Upper lobe of left lung (tissue), 6 donors: ENCODE data around the gene ZNF431. TPM values are rescaled to one million over a fixed set of nuclear protein-coding genes. Genes with fewer than 3 reads are reported as not detected.

Experiments used
- ATAC-seq, 2 donors: fragments of 200-7000 bp; cut with Tn5 transposase; one replicate each; pipeline ENCODE4 v1.9.1; 2022; ENCODE audit warnings: mild to moderate bottlenecking in 2 of 2, moderate library complexity in 2 of 2; ENCODE audit not compliant: low FRiP score in 2 of 2
- DNase-seq, 2 donors: peaks; one replicate each; pipeline ENCODE4 v3.0.0-alpha.2; 2019 to 2020
- H3K27ac ChIP-seq, 4 donors: fragments of 200-600 bp; sonication (generic); one replicate each; pipeline ENCODE4 v1.5.1; 2016 to 2019
- H3K27me3 ChIP-seq, 4 donors: fragments of 200-600 bp; sonication (generic); one replicate each; pipeline ENCODE4 v1.5.1; 2017 to 2019
- H3K36me3 ChIP-seq, 4 donors: fragments of 200-600 bp; sonication (generic); one replicate each; pipeline ENCODE4 v1.5.1; 2016 to 2019
- H3K4me1 ChIP-seq, 4 donors: fragments of 200-600 bp; sonication (generic); one replicate each; pipeline ENCODE4 v1.5.1; 2018 to 2019
- H3K4me3 ChIP-seq, 4 donors: fragments of 200-600 bp; sonication (generic); one replicate each; pipeline ENCODE4 v1.5.1; 2017 to 2019; ENCODE audit warnings: mild to moderate bottlenecking in 2 of 4, moderate library complexity in 1 of 4
- H3K9me3 ChIP-seq, 4 donors: fragments of 200-600 bp; sonication (generic); one replicate each; pipeline ENCODE4 v1.5.1; 2018 to 2019
- EP300 ChIP-seq, 4 donors: sonication (generic); formaldehyde crosslinking; IDR thresholded peaks; one replicate each; pipeline ENCODE4 v1.5.1; 2017; ENCODE audit warnings: antibody characterized with exemption in 4 of 4, control low read depth in 2 of 4
- POLR2A ChIP-seq, 4 donors: fragments of 450-650 bp; IDR thresholded peaks; one replicate each; pipeline ENCODE4 v1.5.1; 2016 to 2017; ENCODE audit warnings: antibody characterized with exemption in 4 of 4, mild to moderate bottlenecking in 2 of 4
- POLR2AphosphoS5 ChIP-seq, 2 donors: sonication (generic); formaldehyde crosslinking; IDR thresholded peaks; one replicate each; pipeline ENCODE4 v1.5.1; 2017; ENCODE audit warnings: antibody characterized with exemption in 2 of 2
- WGBS, 2 donors: methylation state at CpG; one replicate each; pipeline ENCODE4 v1.1.5; 2017 to 2018; 5-methylcytosine and 5-hydroxymethylcytosine counted together
- total RNA-seq, 6 donors: library from RNA; depleted of rRNA in 4 of 6; stranded (reverse); fragments of >200 nt in 4 of 6; gene quantifications; one replicate each; pipeline versions ENCODE4 v1.1.0 to v1.2.1, GENCODE V29; 2016 to 2021
- TF ChIP-seq, protein P1 (sequence below), 6 experiments: fragments of 450-650 bp in 4 of 6; fragments of 200-600 bp in 2 of 6; sonication (generic) in 2 of 6; IDR thresholded peaks; one replicate each; pipeline ENCODE4 v1.5.1; 2016 to 2019; ENCODE audit warnings: antibody characterized with exemption in 6 of 6
- donor health status: DM: no; HTN: no; CAD: no; lungs with moderate emphysema.
- donor health status: DM: no; HTN: yes; CAD: no; lungs with severe emphysema.

ZNF431 gene
- total RNA-seq, 6 donors from 2014 or later = 16.6 to 74.1 (median 38.1) TPM

DNA sequence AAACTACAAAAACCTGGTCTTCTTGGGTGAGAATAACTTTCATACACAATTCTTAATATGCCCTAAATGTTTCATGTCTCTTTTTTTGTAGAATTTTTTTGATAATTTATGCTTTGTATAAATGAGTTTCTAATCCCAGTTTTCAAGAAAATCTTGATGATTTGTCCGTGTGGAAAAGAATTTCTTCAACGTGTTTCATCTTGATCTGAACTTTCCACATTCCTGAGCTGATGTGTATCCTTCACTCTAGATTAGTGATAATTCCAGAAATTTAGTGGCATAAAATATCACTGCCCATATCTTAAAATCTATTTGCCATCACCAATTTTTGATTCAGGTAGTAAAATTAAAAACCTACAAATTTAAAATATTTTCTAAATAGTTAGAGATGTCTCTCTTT is 24.6 kb downstream of the ZNF431 start:
- Histone ChIP-seq H3K4me1 (peaks cover 0 to 3% (median 0%) of the 10 kb centered on the region in 4 donors), H3K27me3 (no peaks in the 10 kb centered on the region), H3K4me3 (no peak overlapping the region), H3K27ac (no peak overlapping the region), H3K9me3 (no peaks in the 10 kb centered on the region), H3K36me3 (peaks cover 16 to 70% (median 26%) of the 10 kb centered on the region in 4 donors)
- TF ChIP-seq, protein P1, sequence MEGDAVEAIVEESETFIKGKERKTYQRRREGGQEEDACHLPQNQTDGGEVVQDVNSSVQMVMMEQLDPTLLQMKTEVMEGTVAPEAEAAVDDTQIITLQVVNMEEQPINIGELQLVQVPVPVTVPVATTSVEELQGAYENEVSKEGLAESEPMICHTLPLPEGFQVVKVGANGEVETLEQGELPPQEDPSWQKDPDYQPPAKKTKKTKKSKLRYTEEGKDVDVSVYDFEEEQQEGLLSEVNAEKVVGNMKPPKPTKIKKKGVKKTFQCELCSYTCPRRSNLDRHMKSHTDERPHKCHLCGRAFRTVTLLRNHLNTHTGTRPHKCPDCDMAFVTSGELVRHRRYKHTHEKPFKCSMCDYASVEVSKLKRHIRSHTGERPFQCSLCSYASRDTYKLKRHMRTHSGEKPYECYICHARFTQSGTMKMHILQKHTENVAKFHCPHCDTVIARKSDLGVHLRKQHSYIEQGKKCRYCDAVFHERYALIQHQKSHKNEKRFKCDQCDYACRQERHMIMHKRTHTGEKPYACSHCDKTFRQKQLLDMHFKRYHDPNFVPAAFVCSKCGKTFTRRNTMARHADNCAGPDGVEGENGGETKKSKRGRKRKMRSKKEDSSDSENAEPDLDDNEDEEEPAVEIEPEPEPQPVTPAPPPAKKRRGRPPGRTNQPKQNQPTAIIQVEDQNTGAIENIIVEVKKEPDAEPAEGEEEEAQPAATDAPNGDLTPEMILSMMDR (IDR thresholded peaks at IDR 0.05) = no peak
- TF ChIP-seq EP300 (IDR thresholded peaks at IDR 0.05) = no peak
- no peak for TF ChIP-seq POLR2AphosphoS5 (IDR thresholded peaks at IDR 0.05)
- TF ChIP-seq POLR2A (IDR thresholded peaks at IDR 0.05) = no peak
- 80 to 81% methylated on average over 2 of the region's 2 CpGs for WGBS, 2 donors
- DNase-seq = no peak
- ATAC-seq = no peak

GRCh38 chr19:21197590-21198295 is 55.9 kb downstream of the ZNF431 start:
- Histone ChIP-seq H3K36me3 (no peaks in the 10 kb centered on the region), H3K27ac (no peak overlapping the region), H3K4me1 (no peaks in the 10 kb centered on the region), H3K9me3 (no peaks in the 10 kb centered on the region), H3K4me3 (no peak overlapping the region), H3K27me3 (no peaks in the 10 kb centered on the region)
- TF ChIP-seq, protein P1 (IDR thresholded peaks at IDR 0.05) = no peak
- TF ChIP-seq POLR2AphosphoS5 (IDR thresholded peaks at IDR 0.05) = no peak
- no peak for TF ChIP-seq EP300 (IDR thresholded peaks at IDR 0.05)
- no peak for TF ChIP-seq POLR2A (IDR thresholded peaks at IDR 0.05)
- ATAC-seq (no peak), DNase-seq (no peak)
- WGBS, 2 donors = 53 to 56% methylated on average over 7 of the region's 7 CpGs

DNA sequence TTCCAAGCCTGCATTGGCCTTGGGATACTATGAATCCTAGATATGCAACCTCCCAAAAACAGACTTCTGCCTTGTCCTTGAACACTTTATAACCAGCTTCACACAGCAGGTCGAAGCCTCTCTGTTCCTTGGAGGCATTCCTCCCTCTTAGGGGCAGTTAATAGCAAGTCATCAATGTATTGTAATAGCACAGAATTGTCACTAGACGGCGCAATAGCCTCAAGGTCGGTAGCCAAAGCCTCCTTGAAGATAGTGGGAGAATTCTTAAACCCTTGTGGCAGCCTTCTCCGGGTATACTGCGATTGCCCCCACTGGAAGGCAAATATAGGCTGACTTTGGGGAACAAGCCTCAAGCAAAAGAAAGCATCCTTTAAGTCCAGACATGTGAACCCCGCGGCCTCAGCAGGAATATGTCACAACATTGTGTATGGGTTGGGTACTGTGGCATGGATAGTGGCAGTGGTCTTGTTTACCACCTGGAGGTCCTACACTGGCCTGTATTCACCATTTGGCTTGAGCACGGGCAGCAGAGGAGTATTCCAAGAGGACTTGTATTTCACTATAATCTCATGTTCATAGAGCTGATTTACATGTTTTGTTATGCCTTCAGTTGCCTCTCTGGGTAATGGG is 61.1 kb downstream of the ZNF431 start:
- Histone ChIP-seq H3K27ac (no peak overlapping the region), H3K4me1 (no peaks in the 10 kb centered on the region), H3K9me3 (no peaks in the 10 kb centered on the region), H3K36me3 (no peaks in the 10 kb centered on the region), H3K27me3 (no peaks in the 10 kb centered on the region), H3K4me3 (no peak overlapping the region)
- 39 to 45% methylated on average over 9 of the region's 9 CpGs for WGBS, 2 donors
- TF ChIP-seq, protein P1 (IDR thresholded peaks at IDR 0.05) = peak; percentile 45 to 79 (median 72)
- no peak for TF ChIP-seq POLR2AphosphoS5 (IDR thresholded peaks at IDR 0.05)
- ATAC-seq = peak; percentile 61 to 73
- peak in 1 of 2 donors; percentile 28 for DNase-seq

- Histone ChIP-seq H3K4me3 (no peak overlapping the region), H3K27me3 (no peaks in the 10 kb centered on the region), H3K4me1 (no peaks in the 10 kb centered on the region), H3K36me3 (no peaks in the 10 kb centered on the region), H3K27ac (no peak overlapping the region), H3K9me3 (no peaks in the 10 kb centered on the region)
- TF ChIP-seq POLR2A (IDR thresholded peaks at IDR 0.05) (no peak), EP300 (IDR thresholded peaks at IDR 0.05) (no peak), POLR2AphosphoS5 (IDR thresholded peaks at IDR 0.05) (no peak)
- TF ChIP-seq, protein P1 (IDR thresholded peaks at IDR 0.05) = no peak
- DNase-seq (no peak), ATAC-seq (no peak)
- 35 to 42% methylated on average over 6 of the region's 6 CpGs for WGBS, 2 donors
Observed at GRCh38 chr19:21210037-21210621, 68.3 kb downstream of the ZNF431 start.
